ENCODE results near the gene RCE1.

The RCE1 gene

GRCh38 chr11:66870616-66871520, 27.6 kb downstream of the RCE1 start:
- no peak for DNase-seq

DNA sequence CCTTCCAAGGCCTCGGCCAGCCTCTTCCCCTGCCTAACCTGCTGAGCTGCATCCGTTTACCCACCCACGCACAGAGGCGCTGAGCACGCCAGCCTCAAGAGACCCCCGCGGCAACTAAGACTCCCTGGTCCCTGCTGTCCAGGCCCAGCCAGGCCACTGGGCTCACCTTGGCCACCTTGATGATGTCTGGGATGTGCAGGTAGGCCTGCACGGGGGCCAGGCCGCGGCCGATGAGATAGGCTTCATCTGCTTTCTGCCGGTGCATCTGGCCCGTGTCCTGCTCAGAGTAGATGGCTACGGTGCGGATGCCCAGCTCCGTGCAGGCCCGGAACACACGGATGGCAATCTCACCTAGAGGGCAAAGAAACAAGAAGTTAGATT, 28.3 kb downstream of the RCE1 start:
- no peak for DNase-seq

DNA sequence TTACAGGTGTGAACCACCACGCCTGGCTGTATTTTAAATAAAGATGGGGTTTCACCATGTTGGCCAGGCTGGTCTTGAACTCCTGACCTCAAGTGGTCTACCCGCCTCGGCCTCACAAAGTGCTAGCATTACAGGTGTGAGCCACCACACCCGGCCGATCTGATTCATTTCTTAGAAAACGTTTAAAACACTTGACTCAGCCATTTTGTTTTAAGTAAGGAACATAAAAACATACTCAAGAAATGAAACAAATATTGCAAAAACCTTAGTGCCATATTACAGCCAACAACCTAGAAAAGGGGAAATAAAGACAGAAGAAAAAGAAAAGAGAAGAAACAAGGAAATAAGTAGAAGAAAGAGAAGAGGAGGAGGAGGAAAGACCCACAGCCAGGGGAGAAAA, 31.0 kb downstream of the RCE1 start:
- no peak for DNase-seq

DNA sequence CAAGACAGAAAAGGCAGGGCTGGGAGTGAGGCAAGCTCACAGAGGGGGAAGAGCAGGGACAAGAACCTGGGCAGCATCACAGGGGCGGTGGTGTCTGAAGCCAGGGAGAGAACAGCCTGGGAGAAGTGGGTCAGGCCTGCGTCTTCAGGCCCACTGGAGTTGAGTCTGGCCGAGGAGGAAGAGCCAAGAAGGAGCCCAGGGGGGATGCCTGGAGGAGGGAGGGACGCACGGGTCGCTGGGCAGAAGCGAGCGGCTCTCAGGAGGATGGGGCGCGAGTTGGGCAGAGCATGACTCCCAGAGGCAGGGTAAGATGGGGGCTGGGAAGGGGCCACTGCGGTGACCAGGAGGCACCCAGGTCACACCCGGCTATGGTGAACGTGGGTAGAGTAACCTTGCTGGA, 32.1 kb downstream of the RCE1 start:
- no peak for DNase-seq

DNA sequence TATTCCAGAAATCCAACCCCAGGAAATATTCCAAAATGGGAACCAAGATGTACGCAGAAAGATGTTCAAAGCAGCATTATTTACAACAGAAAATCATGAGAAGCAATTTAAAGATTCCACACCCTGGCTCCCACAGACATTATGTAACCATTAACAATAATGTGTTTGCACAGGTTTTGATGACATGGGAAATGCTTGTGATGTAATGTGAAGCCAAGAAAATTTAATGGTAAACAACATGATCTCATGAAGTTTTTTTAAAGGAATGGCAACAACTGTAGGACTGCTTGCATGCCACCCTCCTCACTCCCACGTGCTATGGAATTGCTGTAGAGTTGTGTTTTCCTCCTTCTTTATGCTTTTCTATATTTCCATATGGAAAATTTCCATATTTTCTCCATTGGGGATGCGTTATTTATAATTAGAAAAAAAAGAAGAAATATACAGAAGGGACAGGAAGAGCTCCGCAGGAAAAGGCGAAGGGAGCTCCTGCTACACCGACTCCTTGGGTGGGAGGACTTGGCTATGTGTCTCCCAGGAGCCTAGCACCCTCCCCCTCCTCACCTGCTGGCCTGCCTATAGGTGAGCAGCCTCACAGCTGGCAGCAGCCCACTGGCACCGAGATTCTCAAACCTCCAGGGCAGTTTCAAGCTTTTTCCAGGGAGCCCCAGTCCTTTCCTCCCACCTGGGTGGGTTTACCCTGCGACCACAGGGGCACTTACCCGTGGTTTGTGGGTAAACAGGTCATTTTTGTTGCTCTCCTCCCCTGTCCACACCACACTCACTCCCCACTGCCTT, 34.5 kb downstream of the RCE1 start:
- no peak for DNase-seq

DNA sequence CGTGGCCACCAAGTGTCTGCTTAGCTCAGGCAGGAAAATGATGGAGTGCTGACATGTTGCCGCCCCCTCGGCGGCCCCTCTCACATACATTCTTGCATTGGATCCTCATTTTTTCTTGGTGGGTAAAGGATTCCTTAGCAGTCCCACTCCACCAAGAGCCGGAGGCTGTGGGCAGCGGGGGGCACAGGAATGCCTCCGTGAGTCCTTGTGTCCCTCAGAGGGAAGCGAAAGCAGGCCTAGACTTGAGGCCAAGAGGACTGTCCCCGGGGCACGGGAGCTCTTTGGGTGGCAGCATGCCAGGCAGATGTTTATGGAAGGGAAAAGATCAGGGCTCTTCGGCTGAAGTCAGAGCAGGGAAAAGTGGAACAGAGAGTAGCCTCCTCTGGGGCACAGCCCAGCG, 35.2 kb downstream of the RCE1 start:
- no peak for DNase-seq

GRCh38 chr11:66879000-66879399, 35.8 kb downstream of the RCE1 start:
- DNase-seq = no peak

- no peak for DNase-seq
Measured at GRCh38 chr11:66879583-66879982, 36.3 kb downstream of the RCE1 start.

DNA sequence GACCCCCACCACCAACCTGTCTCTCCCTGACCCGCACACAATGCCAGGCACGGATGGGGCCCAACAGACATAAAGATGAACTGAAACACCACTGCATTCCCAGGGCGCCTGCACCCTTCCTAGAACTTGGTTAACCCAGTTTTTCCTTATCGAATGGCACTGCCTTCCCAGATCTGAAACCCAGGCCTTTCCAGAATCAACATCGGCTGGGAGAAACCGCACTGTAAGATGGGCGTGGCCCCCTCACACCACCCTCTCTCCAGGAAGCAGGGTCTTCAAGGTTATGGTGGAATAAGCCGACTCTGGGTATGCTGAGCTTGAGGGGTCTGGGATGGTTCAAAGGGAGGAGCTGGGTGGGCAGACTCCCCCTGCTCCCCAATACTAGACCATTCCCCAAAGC, 36.8 kb downstream of the RCE1 start:
- DNase-seq = no peak

GRCh38 chr11:66880496-66881450, 37.5 kb downstream of the RCE1 start:
- no peak for DNase-seq

DNA sequence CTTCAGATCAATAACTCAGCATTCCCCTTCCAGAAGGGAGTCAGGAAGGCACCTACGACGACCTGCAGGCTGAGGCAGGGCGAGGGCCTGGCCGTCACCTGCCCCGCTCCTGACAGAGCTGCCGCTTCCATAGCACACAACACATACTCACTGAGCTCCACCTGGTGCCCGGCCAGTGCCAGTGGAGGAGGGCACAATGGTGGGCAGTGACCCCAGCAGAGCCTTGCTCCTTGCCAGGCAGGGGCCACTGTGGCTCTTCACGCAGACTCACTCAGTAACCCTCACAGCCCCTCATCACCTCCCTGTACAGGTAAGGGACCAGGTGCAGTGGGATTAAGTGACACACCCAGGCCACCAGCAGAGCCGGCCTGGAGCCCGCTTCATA, 38.2 kb downstream of the RCE1 start:
- DNase-seq = no peak

DNA sequence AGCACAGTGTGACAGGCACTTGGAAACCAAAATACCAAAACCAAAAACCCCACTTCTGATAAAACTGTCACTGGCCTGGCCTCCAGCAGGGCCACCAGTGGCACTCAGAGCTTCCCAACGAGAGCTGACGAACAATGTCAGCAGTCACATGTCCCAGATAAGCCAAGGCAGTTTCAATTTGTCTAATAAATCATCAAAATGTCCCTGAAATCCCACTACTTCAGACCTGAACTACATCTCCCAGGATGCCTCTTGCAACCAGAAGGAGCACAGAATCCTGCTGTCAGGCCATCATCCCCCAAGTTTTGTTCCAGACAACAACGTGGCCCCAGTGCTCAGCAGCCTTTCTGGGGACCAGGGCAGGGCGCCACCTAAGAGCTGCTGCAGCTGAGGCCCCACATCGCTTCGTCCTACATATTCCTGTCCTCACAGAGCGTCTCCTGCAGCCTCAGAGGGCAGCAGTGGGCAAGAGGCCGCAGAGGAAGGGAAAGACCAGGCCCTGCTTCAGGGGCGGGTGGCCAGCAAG, 38.7 kb downstream of the RCE1 start:
- DNase-seq = no peak

DNA sequence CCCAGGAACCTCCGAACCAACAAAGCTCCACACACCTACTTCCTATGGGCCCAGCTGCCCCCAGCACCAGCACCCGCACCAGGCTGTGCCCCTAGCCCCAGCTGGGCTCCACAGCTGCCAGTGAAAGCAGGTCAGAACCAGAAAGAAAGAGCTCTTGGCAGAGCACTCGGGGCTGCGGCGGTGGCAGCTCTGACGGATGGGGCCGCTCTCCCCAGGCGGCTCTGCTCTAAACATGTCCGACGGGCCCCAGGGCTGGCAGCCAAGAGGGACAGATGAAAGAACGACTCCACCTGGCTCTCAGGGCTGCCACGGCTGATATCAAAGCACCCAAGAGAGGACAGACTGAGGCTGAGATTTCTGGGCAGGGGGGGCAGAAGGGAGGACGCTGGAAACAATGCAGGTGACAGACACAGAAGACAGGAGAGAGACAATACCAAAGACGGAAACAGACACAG, 39.3 kb downstream of the RCE1 start:
- no peak for DNase-seq

DNA sequence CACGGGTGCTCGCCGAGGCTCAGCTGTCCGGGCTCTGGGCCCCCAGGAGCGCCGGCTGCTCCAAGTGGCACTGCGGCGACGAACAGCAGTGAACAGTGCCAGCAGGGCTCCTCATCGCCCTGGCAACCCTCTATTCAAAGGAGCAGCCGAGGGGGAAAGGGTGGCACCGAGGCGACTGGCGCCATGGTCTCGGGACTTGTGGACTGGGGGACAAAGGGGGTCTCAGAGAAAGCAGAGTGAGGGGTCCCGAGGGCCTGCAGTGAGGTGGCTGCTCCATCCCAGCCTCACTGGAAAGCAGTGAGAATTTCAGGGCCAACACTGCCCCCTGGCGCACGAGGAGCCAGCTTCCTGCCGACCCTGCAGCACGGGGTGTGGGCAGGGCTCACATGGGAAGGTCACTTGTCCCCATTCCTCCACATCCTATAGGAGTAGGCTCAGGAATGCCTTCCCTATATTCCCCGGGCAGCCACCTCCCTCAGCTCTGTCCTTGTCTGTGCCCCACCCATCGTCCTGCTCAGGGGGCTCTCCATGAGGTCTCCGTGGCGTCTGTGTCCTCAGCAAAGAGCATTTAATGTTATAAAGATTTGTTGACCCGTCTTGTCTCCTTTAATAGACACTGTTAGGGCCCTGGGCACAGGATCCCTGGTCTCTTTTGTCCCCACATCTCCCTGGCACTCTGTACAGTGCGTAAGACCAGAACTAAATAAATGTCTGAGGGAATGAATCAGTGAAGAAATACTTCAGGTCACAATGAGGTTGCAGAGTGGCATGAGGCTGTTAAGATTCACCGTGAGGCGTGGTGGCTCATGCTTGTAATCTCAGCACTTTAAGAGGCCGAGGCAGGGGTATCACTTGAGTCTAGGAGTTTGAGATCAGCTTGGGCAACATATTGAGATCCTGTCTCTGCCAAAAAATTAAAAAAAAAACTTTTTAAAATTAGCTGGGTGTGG, 40.0 kb downstream of the RCE1 start:
- DNase-seq = peak; percentile 56

DNA sequence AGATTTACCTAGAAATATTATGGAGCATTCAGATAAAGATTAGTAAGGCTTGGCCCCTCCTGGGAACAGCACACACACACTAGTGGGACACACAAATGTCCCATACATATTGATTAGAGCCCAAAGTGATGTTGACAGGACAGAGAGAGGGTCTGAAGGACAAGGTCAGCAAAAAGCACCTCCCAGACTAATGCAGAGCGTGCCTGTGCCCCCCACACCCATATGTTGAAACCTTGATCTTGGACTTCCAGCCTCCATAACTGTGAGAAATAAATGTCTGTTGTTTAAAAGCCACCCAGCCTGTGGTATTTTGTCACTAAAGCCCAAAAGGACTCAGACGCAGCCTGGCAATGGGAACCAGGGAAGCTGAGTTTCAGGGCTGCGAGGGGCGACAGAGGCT, 41.2 kb downstream of the RCE1 start:
- no peak for DNase-seq

GRCh38 chr11:66885469-66885868, 42.2 kb downstream of the RCE1 start:
- no peak for DNase-seq

DNA sequence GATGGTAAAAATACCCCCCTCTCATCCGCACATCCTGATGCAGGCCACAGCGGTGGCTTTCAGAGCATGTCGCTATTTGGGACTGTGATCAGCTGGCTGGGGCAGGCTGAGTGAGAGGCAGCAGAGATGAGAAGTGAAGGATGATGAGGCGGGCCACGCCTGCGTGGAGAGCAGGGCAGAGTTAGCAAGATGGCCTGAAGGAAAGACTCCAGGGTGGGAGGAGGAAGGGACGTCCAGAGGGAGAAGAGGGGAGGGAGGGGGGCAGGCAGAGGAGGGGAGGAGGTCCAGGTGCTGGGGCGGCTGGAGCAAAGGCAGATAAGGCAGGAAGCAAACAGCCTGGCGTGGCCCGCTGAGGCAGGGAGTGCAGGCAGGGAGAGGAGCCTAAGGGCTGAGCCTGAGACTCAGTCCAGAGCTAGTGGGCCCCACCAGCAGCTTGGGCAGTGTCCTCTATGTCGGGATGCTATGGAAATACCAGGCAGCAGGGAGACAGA, 42.8 kb downstream of the RCE1 start:
- no peak for DNase-seq

DNA sequence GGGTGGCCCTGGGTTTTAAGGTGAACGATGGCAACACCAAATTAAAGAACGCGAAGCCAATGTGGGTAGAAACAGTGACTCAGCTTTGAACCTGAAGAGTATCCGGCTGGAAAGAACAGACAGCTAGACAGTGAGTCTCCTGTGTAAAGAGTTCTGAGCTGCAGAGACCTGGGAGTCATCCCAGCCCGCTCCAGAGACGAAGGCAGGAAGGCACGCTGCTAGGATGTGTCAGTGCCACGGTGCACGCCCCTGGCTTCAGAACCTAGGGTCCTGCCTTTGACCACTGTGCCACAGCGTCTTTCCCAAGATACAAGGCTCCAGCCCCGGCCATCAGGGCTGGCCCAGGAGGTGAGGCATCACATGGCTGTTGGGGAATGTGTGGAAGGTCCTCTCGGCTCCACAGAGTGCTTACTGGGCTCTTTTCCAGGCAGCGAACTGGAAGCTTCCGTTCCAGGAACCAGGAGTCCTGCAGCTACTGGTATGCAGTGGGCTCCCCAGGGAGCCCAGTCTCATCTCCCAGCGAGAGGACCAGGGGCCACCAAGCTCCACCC, 43.5 kb downstream of the RCE1 start:
- no peak for DNase-seq

GRCh38 chr11:66887526-66887925, 44.3 kb downstream of the RCE1 start:
- no peak for DNase-seq

DNA sequence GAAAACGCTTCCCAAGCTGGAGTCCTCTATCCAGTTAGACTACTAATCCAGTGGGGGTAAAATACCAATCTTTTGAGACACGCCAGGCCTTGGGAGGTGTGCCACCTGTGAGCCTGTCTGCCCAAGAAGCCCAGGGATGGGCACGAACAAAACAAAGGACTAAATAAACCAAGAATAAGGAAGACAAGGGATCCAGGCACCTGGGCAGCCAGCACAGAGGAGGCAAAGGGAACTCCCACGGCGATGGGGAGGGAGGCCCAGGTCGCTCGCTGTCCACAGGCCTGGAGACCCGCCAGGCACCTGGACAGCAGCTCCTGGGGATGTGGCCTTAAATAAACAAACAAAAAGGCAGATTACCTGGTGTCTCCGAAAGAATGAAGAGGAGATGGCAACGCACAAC, 45.0 kb downstream of the RCE1 start:
- DNase-seq = no peak

GRCh38 chr11:66889960-66890359, 46.7 kb downstream of the RCE1 start:
- DNase-seq = no peak

Measured in stimulated activated CD4-positive, alpha-beta T cell treated with anti-CD3 and anti-CD28 coated beads, Interleukin-1b, Interleukin-23, amount 100 ng/mL, for 48 hours (primary cell).